GM19025 (cell line): ENCODE measurements around the gene PGAM4.
"Not testable (repeated sequence)": the region's sequence is repeated elsewhere in the genome, so short reads cannot be mapped to it uniquely, and the experiment has no call there.

Source experiments
- ATAC-seq: cut with Tn5 transposase; IDR thresholded peaks from one replicate; pipeline ENCODE4 v1.9.1; 2021; ENCODE audit warnings: mild to moderate bottlenecking, low read depth, moderate library complexity; ENCODE audit not compliant: unreplicated experiment

PGAM4 gene

DNA sequence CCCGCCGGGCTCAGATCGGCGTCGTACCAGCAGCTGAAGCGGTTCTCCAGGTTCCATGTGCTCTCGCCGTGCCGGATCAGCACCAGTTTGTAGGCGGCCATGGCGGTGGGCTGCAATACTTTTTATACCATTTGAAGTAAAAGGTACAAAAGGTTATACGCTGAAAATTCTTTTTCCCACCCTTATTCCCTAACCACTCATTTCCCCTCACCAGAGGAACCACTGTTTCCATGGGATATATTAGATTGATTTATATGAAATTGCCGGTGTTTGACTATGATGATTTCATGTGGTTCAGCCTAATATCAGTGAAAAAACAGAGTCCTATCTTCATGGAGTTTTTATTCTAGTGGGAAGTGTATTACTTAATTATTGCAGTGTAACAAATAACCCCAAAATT is at the start of gene PGAM4:
TSS of gene PGAM4 (minus strand) at position 101 of the 400 bp plus-strand sequence. CDS start at position 101, 0 bp downstream.
- no peak for ATAC-seq

DNA sequence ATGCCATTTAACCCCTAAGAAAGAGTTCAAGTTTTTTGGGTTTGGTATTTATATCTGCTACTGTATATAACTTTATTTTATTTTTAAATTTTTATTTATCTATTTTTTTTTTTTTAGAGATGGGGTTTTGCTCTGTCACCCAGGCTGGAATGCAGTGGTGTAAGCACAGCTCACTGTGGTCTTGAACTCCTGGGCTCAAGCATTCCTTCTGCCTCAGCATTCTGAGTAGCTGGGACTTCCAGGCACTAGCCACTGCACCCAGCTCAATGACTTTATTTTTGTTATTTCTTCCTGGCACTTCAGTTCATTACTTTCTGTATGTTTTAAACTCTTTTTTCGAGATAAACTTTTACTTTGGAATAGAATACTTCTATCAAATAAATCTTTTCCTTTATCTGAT is 42.4 kb upstream of the PGAM4 start:
- ATAC-seq: no peak

DNA sequence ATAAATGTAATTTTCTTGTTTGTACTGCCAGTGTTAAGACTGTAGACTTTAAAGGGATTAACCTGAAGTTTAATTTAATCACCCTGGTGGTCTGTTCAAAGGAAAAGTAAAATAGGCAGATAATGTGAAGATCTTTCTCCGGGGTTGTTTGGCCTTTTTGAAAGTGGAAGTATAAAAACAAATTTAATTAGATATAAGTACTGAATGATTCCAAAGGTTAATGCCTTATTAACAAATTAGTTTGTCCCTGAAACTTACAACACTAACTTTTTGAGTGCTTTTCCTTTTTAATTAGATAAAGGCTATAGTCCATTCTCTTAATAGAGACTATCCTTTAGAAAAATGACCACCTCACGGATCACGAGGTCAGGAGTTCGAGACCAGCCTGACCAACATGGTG is 10.4 kb upstream of the PGAM4 start:
- ATAC-seq: no peak

DNA sequence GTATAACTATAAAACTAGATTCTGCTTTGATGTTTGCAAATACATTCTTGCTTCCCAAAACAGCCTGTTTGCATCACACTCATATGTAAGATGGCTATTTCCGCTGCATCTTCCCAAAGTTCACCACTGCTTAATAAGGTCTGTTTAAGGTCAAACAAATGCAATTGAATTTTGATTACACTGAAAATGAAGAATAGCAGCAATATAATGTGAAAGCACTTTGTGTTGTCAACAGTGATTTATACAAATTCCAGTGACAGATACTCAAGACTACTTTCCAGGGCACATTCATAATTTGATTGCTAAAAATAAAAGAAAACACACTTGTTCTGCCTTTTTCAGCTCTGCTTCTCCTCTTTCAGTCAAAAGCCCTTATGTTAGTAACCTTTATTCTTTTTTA is 8.1 kb upstream of the PGAM4 start:
- ATAC-seq: no peak

DNA sequence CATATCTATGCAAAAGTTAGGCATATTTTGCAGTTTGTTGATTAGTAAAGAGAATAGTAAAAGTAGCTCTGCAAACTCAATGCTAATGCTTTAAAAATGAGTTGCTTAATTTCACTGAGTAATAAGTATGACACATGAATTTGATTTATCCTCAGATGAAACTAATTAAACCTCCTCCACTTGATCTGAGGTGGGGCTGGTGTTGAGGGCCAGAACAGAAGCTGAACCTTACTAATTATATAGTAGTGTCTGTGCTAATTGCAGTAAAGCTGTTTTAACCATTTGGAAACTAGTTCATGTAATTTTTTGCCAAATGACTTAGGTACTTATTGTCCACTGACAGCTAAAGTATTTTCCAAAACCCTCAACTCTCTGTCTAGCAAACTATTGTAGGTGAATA is 7.7 kb upstream of the PGAM4 start:
- ATAC-seq: no peak

GRCh38 chrX:77975755-77976154 is 6.3 kb upstream of the PGAM4 start:
- no peak for ATAC-seq

DNA sequence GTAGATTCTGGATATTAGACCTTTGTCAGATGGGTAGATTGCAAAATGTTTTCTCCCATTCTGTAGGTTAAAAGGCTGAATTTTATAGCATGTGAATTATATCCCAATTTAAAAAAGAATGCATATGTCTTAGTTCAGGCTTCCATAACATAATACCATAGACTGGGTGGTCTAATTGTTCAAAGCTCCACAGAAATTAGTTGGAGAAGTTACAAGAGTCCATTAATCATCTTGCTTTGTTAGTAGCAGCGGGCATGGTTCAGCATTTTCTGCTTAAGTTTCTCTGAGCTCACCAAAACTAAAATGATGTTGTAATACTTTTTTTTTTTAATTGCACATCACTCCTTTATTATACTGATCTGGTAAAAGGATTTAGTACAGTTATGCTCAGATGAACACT is 1.8 kb downstream of the PGAM4 start:
- ATAC-seq: no peak

DNA sequence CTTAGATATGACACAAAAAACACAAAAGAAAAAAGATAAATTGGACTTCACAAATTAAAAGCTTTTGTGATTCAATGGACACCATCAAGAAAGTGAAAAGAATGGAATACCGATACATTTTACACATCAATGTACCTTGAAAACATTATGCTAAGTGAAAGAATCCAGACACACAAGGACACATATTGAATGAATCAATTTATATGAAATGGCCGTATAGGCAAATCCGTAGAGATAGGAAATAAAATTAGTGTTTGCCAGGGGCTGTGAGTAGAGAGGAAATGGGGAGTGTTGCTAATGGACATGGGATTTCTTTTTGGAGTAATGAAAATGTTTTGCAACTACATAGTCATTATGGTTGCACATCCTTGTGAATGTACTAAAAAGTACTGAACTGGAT is 3.1 kb downstream of the PGAM4 start:
- ATAC-seq: no peak

DNA sequence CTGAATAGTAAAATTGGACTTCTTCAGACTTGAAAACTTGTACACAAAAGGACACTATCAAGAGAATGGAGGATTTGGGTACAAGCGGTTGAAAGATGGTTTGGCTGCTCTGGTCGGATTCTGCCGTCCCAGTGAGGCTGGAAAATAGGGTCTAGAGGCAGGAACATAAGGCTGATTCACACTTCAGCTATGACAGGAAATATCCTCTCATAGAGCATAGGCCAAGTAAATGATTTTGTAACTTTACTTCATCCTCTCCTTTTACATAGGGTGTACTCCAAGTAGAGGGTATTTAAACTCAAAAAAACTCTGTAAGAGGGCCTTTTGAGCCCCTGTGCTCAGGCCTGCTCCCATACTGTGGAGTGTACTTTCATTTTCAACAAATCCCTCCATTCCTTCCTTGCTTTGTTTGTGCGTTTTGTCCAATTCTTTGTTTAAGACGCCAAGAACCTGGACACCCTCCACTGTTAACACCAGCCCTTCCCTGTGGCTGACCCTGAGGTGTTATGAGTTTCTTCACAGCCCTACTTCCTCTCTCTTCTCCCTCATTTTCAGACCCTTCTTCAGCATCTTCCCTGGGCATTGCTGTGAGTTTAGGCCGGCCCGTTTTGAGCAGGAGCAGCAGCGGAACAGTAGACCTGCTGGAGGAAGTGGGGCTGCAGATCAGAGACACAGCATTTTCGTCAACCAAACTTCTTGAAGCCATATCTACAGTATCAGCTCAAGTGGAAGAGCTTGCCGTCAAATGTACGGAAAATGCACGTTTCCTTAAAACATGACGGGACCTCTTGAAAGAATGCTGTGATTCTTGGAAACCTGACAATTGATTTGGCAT is 7.2 kb downstream of the PGAM4 start:
- ATAC-seq: no peak

DNA sequence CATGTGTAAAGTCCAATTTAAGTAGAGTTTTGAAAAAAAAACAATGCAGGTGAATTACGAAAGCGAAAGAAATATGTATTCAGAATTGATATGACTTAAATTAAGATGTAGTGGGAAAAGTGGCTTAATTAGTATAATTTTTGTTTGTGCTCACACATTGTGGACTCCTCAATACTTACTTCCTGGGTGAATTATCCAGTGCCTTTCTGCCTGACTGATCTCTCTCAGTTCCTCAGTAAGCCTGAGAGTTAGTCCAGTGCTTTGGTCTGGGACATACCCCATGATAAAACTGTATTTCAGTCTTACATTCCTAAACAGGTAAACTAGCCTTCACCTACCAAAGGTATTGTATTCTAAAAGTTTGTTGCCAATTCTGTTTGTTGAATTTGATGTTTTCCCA is 8.4 kb downstream of the PGAM4 start:
- no peak for ATAC-seq

- ATAC-seq: no peak
These were observed 8.9 kb downstream of the PGAM4 start for GRCh38 chrX:77960567-77960966.

GRCh38 chrX:77953708-77954107 is 15.7 kb downstream of the PGAM4 start:
- ATAC-seq: no peak

GRCh38 chrX:77953302-77953701 is 16.1 kb downstream of the PGAM4 start:
- ATAC-seq: no peak

DNA sequence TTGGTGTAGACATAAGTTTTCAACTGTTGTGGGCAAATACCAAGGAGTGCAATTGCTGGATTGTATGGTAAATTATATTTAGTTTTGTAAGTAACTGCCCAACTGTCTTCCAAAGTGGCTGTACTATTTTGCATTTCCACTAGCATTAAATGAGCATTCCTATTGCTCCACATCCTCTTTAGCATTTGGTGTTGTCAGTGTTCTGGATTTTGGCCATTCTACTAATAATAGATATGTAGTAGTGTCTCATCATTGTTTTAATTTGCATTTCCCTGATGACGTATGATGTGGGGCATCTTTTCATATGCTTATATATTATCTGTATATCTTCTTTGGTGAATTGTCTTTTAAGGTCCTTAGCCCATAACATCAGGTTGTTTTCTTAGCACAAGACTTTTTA is 17.3 kb downstream of the PGAM4 start:
- no peak for ATAC-seq

DNA sequence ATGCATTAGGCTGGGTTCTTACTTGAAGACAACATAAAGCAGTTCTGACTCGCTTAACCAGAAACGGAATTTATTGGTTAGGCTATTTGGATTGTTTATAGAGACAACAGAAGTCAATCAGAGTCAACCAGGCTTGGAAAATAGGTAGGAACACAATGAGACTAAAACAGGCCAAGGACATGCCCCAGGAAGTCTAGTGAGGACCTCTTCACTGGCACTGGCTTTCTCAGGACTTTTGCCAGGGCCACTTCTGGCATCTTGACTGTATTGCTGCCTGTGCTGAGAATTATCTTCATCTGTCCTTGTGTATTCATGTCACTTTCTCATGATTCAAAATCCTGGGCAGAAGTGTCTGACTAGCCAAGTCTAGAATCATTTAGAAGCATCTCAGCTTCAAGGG is 19.6 kb downstream of the PGAM4 start:
- ATAC-seq: no peak

DNA sequence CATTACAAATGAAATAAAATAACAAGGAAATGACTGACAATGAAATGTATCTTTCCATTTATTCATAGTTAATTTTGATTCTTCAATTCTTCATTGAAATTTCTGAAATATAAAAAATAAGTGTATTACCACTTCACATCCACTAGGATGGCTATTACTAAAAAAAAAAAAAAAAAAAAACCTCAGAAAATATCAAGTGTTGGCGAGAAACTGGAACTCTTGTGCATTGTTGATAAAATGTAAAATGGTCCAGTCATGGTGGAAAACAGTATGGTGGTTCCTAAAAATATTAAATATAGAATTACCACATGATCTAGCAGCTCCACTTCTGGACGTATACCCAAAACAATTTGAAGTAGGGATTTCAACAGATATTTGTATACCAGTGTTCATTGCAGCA is 22.9 kb downstream of the PGAM4 start:
- no peak for ATAC-seq

- no peak for ATAC-seq
These were observed 23.4 kb downstream of the PGAM4 start for GRCh38 chrX:77945910-77946545.

DNA sequence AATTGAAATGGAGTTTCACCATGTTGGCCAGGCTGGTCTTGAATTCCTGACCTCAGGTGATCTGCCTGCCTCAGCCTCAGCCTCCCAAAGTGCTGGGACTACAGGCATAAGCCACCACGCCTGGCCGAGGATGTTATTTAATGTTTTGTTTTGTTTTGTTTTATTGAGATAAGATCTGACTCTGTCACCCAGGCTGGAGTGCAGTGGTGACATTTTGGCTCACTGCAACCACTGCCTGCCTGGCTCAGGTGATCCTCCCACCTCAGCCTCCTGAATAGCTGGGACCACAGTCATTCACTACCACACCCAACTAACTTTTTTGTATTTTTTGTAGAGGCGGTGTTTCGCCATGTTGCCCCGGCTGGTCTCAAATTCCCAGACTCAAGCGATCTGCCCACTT is 24.4 kb downstream of the PGAM4 start:
- not testable (repeated sequence) for ATAC-seq

DNA sequence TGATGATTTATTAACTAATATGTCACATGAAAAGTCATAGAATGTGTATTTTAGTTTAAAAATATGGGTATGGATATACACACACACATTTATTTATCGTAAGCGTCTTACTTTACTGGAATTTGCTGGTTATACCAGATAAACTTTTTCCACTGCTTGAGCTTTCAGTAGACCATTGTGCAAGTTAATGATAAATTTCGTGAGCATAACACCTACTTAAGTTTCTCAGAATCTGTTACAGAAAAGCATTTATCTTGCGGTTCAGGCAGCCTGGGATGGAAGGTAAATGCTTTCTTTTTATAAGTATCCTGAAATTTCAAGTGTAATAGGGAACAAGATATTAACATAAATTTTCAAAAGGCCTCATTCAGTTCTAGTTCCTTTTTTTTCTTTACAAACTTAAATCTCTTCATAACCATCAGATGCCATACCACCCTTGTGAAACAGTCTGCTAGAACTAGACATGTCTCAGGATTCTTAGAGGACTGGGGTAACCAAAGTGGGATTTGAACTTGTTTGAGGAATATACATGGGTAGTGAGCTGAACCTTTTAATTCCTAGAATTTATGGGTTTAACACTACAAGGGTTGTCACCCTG is 31.3 kb downstream of the PGAM4 start:
- ATAC-seq: no peak

DNA sequence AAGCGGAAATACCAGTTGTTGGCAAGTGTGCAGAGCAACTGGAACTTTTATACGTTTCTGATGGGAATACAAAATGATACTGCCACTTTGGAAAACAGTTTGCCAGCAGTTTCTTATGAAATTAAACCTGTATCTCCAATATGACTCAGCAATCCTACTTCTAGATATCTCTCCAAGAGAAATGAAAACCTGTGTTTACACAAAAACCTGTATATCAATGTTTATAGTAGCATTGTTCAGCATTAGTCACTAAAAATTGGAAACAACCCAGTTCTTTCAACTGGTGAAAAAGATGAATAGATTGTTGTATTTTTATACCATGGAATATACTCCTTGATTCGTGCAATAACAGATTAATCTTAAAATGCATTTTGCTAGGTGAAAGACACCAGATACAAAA is 32.1 kb downstream of the PGAM4 start:
- no peak for ATAC-seq

DNA sequence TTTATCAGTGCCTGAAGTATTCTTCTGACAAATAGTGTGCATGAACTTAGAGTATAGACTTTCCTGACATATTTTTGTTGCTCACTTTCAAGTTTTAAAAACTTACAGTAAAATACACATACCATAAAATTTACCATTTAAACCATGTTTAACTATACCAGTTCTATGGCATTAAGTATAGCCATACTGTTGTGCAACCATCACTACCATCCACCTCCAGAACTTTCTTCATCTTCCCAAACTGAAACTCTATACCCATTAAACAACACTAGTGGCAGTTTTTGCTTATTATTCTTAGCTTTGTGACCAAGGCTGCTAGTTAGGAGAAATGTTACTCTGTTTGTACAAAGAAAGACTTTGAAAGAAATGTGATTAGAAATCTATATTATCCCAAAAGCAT is 33.1 kb downstream of the PGAM4 start:
- ATAC-seq: no peak

DNA sequence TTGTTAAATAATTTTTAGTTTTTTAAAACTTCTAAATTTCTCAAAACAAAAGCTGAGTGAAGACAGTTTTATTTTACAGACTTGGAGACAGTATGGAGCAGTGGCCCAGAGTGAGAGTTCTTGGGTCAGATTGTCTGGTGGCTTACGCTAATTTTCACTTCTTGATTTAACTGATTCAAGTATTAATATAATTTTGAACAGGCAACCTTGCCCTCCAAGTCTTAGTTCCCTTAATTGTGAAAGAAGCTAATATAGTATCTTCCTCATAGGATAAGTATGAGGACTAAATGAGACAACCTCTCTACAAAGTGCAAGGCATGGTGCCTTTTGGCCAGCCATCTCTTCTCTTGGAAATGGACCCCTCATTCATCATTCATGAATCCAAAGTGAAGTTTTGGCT is 33.6 kb downstream of the PGAM4 start:
- ATAC-seq: no peak
